GM13976 (cell line): ENCODE data around the gene BMP7.
"Not testable (repeated sequence)": the region's sequence is repeated elsewhere in the genome, so short reads cannot be mapped to it uniquely, and the experiment has no call there.

ENCODE experiments used
- DNase-seq: peaks from one replicate; pipeline ENCODE4 v3.0.0; 2012; ENCODE audit warnings: low spot score
- in situ Hi-C: fragments of 300-500 bp; cut with MboI; formaldehyde crosslinking; loops from one replicate; pipeline ENCODE4 v1.12.0; 2022; ENCODE audit warnings: low sequenced_read_pairs, mixed read lengths, inconsistent platforms; ENCODE audit not compliant: unreplicated experiment
- TF ChIP-seq, protein P1 (sequence below): IDR thresholded peaks from 2 replicates; pipeline ENCODE4 v1.5.1; 2012; ENCODE audit warnings: borderline replicate concordance, mild to moderate bottlenecking; ENCODE audit not compliant: insufficient read depth; ENCODE audit errors: extremely low read depth, missing control alignments, control extremely low read depth

Gene BMP7

DNA sequence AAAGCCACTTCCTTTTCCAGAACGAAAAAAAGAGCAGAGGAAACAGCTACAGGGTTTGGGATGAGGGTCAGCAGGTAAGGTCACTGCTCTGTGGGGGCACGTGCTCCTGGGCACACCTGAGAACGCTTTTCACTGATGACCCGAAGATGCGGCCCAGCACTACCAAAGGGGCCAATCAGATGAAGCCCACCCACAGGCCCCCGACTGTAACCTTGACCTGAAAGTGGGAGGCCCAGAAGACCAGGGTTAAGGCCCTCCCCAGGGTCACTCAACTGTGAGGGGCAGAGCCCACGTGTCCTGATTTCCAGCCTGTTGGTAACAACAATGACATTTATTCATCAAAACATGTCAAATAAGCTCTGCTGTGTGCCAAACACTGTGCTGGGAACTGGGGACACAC lies 108.0 kb downstream of the BMP7 start:
- in situ Hi-C loops = no loop called here
- TF ChIP-seq, protein P1, sequence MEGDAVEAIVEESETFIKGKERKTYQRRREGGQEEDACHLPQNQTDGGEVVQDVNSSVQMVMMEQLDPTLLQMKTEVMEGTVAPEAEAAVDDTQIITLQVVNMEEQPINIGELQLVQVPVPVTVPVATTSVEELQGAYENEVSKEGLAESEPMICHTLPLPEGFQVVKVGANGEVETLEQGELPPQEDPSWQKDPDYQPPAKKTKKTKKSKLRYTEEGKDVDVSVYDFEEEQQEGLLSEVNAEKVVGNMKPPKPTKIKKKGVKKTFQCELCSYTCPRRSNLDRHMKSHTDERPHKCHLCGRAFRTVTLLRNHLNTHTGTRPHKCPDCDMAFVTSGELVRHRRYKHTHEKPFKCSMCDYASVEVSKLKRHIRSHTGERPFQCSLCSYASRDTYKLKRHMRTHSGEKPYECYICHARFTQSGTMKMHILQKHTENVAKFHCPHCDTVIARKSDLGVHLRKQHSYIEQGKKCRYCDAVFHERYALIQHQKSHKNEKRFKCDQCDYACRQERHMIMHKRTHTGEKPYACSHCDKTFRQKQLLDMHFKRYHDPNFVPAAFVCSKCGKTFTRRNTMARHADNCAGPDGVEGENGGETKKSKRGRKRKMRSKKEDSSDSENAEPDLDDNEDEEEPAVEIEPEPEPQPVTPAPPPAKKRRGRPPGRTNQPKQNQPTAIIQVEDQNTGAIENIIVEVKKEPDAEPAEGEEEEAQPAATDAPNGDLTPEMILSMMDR = no peak
- no peak for DNase-seq

DNA sequence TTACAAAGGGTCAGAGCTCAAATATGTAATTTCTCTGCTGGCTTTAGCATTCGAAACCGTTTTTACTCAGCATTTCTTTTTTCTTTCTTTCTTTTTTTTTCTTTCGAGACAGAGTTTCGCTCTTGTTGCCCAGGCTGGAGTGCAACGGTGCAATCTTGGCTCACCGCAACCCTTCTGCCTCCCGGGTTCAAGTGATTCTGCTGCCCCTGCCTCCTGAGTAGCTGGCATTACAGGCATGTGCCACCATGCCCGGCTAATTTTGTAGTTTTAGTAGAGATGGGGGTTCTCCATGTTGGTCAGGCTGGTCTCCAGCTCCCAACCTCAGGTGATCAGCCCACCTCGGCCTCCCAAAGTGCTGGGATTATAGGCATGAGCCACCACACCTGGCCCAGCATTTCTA lies 108.7 kb downstream of the BMP7 start:
- in situ Hi-C loops, DNase-seq: not testable (repeated sequence)

DNA sequence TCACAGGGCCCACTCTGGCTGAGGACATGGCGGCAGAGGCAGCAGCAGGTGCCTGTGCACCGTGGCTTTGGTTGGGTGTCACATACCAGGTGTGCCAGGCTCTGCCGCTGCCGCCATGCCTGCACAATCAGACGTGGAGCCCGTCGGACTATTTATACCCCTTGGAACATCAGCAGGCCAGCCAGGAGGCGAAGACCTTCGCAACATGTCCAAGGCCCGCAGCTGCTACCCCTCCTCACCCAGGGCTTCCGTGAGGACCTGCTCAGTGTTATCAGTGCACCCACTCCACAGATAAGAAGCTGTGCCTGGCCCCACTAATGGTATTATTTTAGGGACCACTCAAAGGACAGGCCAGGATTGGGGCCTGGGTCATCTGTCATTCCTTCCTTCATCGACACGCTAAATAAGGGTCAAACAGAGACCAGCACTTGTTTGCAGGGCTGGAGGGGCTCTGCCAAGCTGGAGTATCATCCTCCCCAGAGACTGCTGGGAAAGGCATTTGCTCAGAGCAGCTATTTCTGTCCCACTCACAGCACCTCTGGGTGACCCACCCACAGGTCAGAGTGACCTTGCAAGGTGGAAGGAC lies 109.2 kb downstream of the BMP7 start:
- in situ Hi-C loops = no loop called here
- TF ChIP-seq, protein P1 = no peak
- DNase-seq = no peak

DNA sequence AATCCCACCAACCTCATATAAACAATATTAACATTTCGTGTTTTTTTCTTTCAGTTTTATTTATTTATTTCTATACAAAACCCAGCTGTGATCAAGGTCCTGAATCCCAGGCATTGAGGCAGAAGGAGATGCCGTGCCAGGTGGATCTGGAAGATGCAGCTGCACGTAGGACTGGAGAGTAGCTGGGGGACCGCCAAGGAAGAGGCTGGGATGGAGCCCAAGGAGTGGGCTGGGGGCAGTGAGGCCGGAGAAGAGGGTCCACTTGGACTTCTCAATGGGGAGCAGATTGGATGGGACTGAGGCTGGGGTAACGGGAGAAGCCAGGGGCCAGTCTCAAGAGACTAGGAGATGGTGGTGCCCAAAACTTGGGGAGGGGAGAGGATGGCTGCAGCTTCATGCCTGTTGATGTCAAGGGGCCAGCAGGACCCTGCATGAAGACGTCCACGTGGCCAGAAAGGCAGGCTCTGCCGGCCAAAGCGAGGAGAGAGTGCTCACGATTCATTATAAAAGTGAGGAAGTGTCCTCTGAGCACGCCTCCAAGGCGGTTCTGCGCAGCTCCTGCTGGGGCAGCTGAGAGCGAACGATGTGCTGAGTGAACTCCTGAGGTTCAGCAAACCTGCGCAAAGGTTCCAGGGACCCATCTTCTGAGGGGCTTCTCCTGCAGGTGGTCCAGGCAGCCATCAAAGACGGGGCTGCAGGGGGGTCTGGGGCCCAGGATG lies 110.3 kb downstream of the BMP7 start:
- in situ Hi-C loops = no loop called here
- TF ChIP-seq, protein P1 = no peak
- no peak for DNase-seq

DNA sequence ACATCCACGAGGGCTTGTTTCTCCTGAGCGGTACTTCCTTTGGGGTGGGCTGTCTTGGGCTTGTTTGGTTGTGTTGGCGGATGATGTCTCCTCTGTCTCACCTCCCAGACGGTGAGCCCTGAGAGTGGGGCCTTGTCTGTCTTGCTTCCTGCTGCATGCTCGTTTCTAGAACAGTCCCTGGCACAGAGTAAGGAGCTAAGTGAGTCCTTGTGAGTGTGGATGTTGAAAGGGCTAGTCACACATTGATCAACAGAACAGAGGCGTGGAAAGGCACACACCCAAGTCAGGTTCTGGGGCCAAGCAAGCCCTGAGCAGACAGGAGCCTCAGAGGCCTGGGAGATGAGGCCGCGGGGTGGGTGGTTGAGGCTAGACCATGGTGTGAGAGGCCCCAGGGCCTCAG lies 111.0 kb downstream of the BMP7 start:
- DNase-seq = no peak
- in situ Hi-C loops = no loop called here
- TF ChIP-seq, protein P1 = no peak

DNA sequence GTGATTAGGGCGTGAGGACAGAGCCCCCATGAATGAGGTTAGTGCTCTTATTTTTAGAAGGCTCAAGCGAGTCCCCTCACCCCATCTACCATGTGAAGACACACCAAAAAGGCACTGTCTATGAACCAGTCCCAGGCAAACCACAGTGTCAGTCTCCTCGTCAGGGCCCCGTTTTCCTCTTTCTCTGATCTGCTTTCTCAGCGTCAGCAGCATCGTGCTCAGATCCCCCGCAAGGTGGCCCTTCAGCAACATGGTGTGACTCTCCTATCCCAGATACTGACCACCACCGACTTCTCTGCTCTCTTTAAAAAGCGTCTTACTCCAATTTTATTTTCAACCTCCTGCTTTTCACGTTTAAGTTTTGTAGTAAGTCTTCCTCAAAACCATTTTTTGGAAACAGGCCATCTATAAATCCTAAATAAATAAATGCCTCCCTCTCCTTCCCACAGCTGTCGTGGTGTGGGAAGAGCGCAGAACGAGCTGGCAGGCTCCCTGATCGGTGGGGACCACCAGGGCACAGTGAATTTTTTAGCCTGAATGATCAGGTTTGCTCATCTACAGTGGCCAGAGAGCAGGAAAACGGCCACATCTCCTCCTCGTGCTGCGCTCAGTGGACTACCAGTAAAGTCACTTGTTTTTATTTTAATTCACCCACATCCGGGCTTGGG lies 113.1 kb downstream of the BMP7 start:
- in situ Hi-C loops = no loop called here
- TF ChIP-seq, protein P1 = no peak
- no peak for DNase-seq

DNA sequence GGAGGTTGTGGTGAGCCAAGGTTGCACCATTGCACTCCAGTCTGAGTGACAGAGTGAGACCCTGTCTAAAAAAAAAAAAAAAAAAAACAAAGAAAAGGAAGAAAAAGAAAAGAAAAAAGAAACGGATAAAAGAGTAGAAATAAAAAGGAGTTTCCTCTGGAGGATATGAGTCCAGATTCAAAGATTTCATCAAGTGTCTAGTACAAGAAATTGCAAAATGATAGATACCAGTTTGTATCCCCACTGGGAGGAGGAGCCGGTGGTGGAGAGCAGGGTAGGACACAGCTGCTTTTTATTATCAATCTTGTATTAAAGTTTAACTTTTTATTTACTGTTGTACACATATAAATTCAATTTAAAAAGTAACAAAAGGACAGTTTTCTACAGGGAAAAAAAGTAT lies 113.9 kb downstream of the BMP7 start:
- in situ Hi-C loops = no loop called here
- DNase-seq = no peak
- TF ChIP-seq, protein P1 = no peak
